Gastrocnemius medialis (tissue), 4 donors: ENCODE results near the gene RFTN1.

ENCODE experiments used
- CTCF ChIP-seq, 5 experiments: fragments of 450-650 bp in 3 of 5; fragments of 200-600 bp in 2 of 5; sonication (generic) in 2 of 5; IDR thresholded peaks in 4 of 5; conservative IDR thresholded peaks in 1 of 5; 1 replicate in 4 of 5; 2 replicates in 1 of 5; pipeline ENCODE4 v1.5.1; 2016 to 2019; ENCODE audit warnings: antibody characterized with exemption in 5 of 5, mild to moderate bottlenecking in 3 of 5, moderate library complexity in 3 of 5
- POLR2A ChIP-seq, 2 donors: fragments of 450-650 bp; IDR thresholded peaks; one replicate each; pipeline ENCODE4 v1.6.1; 2017; ENCODE audit warnings: antibody characterized with exemption in 2 of 2, mild to moderate bottlenecking in 2 of 2, moderate library complexity in 2 of 2

- TF ChIP-seq CTCF (IDR thresholded peaks at IDR 0.05 in 4 of 5, conservative IDR thresholded peaks at IDR 0.05 in 1 of 5) (no peak), POLR2A (IDR thresholded peaks at IDR 0.05) (no peak)
Measured at GRCh38 chr3:16501376-16501775, 12.1 kb downstream of the RFTN1 start.
